Measurements from ENCODE around the gene C1orf21.

C1orf21 gene

DNA sequence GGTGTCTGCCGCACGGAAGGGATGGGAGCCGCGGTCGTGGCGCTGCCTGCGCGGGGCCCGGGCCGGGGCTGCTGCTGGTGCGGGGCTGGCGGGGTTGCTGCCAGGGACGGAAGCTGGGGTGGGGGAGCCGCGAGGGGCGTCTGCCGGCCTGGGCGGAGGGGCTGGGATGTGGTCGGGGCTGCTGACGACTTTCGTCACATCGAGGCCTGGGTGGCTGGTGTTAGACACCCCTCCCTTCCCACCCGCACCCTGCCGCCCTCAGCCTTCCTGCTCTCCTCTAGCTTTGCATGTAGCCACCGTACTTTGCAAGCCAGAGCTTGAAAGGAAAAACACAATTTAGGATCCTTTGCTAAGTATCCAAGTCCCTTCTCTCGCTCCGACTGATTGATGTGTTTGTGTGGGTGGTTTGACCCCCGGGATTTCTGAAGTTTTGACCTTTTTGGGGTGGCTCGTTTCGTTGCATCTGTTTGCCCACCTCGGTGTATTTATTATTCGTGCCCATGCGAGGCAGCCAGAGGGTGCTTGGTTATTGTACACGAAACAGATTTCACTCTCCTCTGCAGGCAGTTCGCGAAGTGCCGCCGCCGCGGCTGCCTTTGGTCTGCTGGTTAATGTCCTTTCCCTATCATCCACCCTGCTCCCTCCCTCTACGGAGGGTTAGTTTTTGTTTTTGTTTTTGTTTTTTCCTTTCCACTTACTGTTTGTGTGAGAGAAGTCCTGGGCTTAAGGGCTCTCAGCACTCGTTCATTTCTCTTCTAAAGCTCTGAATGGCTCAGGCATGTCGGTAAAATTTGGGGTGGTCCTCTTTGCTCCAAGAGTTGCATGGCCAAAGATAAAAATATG, 868 bp downstream of the C1orf21 start:
- peak; percentile 9 for DNase-seq (ENCODE audit: low spot score)

DNA sequence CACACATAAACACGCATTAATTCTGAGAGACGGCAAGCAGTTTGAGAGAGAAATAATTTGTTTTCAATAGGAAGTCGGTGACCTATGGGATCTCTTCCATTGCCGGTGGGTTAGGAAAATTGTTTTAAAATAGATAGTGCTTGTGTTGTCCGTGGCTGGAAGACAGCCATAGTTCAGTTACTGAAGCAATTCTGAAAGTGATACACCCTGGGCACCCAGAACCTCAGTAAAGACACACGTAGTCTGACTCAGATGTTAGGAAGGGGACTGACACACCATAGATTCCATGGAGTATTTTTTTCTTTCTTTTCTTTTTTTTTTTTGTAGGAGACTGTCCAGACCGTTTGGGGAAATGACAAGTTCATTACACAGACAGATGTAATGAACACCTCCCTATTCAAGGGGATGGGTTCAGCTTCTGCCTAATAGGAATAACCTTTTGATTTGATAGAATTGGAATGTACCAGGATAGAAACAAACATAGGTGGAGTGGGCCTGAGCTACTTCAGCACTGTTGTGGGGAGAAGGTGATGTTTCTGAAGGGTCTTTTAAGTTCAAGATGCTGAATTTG, 1.6 kb downstream of the C1orf21 start:
- no peak for DNase-seq (ENCODE audit: low spot score)

DNA sequence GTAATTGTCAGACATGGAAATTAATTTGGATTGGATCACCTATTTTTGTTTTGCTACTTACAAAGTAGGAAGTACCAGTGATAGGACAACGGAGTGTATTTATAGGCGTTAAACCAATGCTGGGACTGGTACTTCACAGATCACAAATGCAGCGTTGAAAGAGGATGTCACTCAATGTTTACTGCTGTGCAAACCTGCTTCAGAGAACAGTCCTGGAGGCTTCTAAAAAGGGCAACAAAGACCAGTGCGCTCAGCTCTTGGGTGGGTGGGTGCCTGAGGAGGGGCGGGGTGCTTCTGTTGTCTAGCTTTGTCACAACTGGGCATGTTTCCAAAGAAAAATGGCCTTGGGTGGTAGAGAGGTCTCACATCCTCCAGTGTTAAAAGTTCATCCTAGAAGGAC, 2.1 kb downstream of the C1orf21 start:
- no peak for DNase-seq (ENCODE audit: low spot score)

DNA sequence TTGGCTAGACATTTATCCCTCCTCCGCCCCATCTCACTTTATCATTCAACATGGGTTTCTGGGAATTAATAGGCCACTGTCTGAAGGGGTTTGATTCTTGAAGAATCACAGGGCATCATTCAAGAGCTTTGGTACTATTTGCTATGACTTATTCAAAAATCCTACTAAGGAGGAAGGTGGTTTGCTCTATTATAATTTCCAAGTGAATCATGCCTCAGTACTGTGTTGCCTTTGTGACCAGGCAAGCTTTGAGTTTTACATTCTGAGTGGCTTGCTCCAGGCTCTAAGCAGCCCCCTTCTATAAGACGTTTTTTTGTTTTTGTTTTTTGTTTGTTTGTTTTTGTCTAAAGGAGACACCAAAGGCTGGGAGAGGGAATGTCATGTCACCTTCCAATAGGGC, 2.6 kb downstream of the C1orf21 start:
- DNase-seq (ENCODE audit: low spot score): no peak

DNA sequence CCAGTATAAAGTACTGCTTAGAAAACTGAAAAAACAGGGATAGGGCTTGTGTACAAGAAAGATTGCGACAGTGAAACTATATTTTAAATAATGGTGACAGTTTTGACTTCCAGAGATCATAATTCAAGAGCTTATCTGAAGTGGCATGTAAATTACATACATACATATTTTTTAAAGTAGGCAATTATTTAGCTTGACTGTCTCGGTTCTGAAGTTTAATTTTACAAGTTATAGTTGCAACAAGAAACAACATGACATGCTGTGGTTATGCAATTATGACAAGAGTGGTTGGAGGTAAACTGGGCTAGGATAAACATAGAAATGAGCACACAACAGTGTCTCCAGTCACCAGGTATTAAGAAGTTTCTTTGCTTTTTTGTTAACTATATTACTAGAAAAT, 4.1 kb downstream of the C1orf21 start:
- no peak for DNase-seq (ENCODE audit: low spot score)

DNA sequence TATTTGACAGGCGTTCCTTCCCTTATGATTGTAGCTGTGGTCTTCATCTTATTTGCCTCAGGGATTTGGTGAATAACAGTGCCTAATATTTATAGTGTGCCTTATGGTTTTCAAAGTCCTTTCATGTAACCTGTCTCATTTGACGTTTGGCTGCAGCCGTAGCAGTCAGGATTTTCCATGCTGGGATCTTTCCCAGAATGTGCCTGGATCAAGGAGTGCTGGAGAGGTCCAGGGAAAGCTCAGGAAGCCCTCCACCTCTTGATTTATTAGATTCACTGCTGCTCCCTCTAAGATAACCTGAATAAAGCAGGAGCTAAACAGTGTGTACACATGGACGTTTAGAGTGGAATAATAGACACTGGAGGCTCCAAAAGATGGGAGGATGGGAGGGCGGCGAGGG, 5.2 kb downstream of the C1orf21 start:
- DNase-seq (ENCODE audit: low spot score): no peak

DNA sequence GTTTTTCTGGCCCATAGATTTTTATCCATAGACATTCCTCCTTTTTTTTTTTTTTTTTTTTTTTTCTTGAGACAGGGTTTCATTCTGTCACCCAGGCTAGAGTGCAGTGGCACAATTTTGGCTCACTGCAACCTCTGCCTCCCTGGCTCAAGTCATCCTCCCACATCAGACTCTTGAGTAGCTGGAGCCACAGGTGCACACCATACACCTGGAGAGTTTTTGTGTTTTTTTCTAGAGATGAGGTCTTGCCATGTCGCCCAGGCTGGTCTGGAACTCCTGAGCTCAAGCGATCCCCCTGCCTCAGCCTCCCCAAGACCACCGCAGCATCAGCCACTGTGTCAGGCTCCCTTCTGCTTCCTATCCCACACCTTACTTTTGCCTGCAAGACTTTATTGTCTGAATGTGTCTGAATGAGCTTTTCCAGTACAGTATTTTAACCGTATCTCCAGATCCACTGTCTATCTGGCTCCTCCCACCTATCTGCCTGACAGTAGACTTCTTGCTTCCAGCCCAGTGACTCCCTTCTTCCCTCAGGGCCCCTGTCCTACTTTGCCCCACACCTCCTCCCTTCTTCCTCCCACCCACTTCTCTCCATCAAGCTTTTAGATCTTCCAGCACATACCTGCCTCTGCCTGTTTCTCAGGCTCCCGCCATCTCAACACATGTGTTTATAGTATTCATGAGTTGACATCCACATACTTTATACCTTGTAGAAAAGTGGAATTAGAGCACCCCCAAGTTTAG, 6.1 kb downstream of the C1orf21 start:
- no peak for DNase-seq (ENCODE audit: low spot score)

DNA sequence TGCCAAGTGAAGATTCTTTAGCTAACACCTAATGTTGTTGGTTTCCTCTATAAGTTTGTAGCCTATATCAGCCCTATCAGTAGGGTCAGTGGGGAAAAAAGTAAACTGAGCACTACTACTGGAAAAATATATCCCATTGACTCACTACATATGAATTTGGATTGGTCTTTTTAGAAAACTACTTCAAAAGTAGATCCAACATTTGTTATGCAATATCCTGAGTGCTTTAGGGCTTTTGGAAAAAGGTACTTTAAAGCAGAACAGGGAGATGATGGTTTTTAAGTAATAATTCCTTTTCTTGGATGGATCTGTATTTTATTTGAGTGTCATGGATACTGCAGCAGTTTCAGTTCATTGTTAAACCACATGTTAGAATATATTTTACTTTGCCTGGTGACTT, 7.1 kb downstream of the C1orf21 start:
- DNase-seq (ENCODE audit: low spot score): no peak

DNA sequence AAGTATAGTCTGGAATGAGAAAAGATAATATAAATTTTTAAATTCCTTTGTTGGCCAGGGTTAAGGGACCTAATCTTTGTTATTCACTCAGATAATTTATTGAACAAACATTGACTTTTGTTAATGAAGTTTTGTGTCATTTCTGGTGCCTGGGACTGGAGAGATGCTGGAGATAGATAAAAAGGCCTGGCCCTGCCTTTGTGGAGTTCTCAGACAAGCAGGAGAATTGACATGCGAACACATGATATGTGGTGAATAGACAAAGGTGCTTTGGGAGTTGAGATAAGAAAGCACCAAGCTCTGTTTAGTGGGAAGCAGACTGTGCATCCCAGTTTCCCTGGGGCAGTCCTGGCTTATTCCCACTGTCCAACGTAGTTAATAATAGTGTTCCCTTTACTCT, 8.5 kb downstream of the C1orf21 start:
- DNase-seq (ENCODE audit: low spot score): no peak

DNA sequence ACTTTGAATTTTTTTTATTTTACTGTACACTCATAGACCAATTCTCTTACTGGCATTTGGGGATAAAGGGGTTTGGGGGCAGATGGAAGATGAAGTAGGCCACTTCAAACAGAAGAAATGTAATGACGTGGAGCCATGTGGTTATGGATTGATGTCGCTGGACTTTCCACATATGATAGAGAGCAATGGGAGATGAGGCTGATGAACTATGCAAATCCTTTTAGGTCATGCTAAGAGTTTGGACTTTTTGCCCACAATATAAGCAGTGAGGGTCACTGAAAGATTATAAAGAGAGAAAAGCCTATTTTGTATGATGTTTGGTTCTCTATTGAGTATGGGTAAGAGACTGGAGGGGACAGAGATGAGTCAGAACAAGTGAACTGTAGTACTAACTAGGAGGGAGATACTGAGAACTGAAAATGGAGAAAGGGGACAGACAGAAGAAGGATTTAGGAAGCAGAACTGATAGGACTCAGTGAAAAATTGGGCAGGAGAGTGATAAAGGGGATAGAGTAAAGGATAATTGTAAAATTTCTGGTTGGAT, 9.2 kb downstream of the C1orf21 start:
- no peak for DNase-seq (ENCODE audit: low spot score)

DNA sequence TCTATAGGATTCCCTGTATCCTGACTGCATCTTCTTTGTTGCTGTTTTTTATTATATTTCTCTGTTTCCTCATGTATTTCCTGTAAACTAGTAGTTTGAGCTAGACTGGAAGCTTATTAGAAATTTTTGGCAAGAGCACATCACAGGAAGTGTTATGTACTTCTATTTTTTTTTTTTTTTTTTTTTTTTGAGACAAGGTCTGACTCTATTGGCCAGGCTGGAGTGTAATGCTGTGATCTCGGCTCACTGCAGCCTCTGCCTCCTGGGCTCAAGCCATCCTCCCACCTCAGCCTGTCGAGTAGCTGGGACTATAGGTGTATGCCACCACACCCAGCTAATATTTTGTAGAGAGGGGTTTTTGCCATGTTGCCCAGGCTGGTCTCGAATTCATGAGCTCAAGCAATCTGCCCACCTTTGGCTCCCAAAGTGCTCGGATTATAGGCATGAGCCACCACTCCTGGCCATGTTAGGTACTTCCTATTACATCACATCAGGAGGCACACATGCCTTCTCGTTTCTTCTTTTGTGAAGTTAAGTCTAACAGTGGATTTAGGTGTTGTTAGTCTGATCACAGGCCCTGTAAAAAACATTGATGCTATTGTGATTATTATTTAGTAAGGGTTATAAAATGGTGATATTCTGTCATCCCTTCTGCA, 12.5 kb downstream of the C1orf21 start:
- DNase-seq (ENCODE audit: low spot score): no peak

DNA sequence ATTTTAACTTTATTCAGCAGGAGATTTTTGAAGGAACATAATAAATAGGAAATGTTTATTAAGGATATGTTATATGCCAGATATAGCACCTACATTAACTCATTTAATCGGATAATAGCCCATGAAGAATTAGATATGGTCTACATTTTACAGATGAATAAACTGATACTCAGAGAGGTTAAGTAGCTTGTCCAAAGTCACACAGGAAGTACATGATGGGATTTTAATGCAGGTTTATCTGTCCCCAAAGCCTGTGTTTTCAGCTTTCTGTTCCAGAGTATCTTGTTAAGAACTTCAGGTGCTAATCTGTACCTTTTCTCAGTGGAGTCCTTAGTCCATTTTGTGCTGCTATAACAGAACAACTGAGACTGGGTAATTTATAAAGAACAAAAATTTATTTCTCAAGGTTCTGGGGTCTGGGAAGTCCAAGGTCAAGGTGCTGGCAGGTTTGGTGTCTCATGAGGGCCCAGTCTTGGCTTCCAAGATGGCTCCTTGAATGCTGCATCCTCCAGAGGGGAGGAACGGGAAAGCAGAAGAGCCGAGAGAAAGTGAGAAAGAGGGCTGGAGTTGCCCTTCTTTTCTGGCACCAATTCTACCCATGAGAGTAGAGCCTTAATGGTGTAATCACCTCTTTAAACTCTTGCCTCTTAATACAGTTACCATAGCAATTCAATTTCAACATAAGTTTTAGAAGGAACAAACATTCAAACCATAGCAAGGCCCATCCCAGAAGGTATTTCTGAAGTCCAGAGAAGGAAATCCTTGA, 17.3 kb downstream of the C1orf21 start:
- DNase-seq (ENCODE audit: low spot score): no peak

DNA sequence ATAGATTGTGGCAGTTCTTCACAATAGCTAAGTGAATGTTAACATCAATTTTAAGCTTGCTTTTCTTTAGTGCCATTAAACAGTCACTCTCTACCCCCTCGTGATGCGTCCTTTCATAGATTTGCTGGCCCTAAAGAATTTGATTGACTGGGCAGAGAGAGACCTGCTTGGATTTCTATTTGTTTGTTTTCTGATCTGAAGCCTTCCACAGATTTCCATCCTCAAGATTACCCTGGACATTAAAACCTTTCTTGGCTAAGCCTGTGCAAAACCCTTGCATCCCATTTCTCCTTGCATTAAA, 17.8 kb downstream of the C1orf21 start:
- DNase-seq (ENCODE audit: low spot score): no peak

DNA sequence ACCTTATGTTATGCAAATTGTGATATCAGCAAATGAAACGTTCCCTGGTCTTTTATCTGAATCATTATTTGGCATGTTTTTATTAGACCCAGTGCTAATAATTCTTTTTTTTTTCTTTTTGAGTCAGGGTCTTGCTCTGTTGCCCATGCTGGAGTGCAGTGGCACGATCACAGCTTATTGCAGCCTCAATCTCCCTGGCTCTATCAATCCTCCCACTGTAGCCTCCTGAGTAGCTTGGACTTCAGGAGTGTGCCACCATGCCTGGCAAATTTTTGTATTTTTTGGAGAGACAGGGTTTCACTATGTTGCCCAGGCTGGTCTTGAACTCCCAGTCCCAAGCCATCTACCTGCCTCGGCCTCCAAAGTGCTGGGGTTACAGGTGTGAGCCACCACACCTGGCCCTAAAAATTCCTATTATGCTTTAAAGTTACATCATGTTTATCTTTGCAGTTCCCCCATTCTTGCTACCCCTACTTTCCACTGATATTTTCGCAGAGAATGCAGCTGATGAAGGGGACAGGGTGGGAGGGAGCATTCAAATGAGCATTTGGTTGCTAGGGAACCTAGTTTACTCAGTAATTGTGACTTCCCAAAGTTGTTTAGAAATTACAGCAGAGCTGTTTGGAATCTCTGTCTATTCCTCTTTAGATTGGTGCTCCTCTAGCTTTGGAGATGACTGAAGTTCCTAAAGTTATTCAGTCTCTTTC, 18.4 kb downstream of the C1orf21 start:
- DNase-seq (ENCODE audit: low spot score): no peak

DNA sequence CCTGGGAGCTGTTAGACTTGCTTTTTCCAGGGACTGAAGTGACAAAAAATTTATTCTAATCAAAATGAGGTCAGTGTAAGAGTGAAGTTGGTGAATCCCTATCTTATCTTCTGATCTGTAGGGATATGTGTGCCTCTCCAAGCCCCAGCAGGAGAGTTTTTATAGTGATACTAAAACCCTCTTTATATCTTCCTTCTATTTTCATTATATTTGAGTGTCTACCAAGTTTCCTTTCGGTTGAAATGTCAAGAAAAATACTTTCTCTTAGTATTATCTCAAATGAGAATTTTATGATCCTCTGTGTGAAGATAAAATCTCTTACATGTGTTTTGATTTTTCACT, 18.9 kb downstream of the C1orf21 start:
- DNase-seq (ENCODE audit: low spot score): no peak

DNA sequence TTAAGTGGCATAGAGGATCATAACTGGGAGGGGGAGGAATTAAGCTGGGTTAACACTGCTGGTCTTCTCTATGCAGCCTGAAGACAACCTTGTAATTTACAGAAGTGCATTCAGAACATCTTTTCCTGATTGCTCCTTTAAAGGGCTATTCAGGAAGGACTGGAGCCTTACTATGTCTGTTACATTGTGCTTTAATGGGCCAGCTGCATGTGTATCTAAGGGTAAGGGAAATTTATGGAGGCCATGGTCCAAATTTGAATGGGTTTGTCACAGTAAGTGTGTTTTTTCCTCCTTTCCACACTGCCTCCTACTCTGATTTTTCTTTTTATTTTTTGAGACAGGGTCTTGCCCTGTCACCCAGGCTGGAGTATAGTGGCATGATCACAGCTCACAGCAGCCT, 19.6 kb downstream of the C1orf21 start:
- DNase-seq (ENCODE audit: low spot score): no peak

DNA sequence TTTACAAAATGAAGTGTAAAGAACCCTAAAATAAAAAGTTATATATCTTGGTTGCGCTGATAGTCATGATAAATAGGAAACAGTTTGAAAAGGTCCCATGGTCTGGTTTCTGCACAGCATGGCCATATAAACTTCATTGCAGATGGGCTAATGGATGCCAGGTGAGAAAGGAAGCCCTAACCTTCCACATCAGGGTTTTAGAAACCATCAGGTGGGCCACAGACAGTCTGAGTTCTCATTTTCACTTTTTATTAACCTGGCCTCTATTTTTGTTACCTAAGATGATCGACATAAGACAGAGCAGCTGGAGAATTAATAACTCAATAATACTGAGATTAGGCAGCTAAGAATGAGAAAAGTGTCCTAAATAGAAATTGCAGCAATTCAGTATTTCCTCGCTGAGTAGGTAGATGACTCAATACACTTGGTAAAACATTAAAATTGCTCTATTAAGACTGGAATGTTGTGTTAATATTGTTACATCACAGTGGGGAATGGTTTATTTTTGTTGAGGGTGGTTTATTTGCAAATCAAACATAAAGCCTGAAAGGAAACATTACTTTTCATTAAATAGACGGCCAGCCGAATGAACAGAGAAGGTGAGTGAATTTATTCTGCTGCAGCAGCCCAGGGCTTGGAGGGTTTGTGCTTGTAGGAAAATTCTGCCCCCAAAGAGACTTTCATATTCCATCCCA, 21.1 kb downstream of the C1orf21 start:
- DNase-seq (ENCODE audit: low spot score): no peak

DNA sequence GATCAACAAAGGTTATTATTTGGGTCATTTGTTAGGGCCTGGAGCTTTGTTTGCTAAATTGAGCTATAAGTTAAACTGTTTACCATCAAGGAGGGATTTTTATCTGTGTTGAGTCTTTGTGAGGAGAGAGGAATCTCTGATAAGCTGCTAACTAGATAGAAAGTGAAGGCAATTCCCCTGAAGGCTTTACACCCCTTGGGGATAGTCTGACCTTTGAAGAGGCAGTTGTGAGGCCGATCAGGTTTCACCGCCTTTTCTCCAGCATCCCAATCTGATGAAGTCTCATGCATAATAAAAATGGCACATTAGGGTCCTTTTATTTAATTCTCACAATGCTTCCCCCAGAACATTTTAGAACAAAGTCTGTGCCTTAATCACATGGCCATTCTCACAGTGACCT, 21.8 kb downstream of the C1orf21 start:
- DNase-seq (ENCODE audit: low spot score): no peak

DNA sequence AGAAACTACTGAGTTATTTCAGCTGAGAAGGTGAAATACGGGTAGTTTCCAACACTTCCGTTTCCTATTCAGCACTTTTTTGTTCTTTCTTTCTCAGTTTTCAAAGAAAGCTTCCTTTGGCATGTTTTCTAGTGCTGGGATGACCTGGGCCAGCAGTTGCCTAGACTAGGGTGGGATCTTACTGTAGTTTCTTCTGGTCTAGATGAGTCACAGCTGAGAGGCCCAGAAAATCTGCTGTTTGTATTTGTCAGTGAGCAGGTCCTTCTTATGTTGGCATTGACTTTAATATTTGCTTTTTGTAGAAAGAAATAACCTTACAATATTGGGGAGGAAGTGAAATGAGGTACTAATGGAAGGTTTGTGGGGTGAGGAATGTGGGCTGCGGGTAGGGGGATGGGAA, 22.2 kb downstream of the C1orf21 start:
- DNase-seq (ENCODE audit: low spot score): no peak

DNA sequence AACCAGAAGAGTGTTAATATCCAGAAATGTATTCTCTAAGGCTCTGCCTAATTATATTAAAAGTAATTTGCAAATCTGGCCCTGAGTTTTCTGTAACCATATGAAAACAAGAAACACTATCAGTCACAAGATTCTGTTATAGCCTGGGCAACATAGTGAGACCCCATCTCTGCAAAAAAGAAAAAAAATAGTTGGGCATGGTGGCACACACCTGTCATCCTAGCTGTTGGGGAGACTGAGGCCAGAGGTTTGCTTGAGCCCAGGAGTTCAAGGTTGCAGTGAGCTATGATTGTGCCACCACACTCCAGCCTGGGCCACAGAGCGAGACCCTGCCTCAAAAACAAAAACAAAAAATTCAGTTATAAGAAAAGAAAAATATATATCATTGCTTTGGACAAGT, 25.6 kb downstream of the C1orf21 start:
- DNase-seq (ENCODE audit: low spot score): no peak

DNA sequence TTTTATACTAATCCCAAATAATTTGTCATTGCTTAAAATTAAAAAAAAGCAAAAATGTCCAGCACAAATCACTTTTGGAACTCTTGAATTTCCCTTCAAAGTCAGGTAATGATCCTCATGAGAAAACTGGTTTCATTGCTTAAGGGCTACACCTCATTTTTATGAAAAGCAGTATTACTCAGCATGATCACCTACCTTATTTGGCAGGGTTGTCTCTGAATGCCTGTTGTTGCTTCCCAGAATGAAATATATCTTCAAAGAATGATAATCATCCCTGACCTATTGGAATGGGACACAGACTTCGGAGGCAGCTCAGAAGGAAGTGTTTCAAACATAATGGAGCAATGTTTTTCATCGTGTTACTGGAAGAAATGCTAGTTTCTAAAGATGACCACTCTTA, 29.7 kb downstream of the C1orf21 start:
- no peak for DNase-seq (ENCODE audit: low spot score)

Data from NAMALWA (cell line).